DMS 273 treated with DMSO at 0.1 percent for 48 hours (cell line): ENCODE data around the gene PRDM16.

Experiments
- DNase-seq: peaks from one replicate; lab custom pipeline; 2025; lab: John Stamatoyannopoulos, UW

The PRDM16 gene

GRCh38 chr1:3475839-3476573, 407.0 kb downstream of the PRDM16 start:
- DNase-seq = no peak

DNA sequence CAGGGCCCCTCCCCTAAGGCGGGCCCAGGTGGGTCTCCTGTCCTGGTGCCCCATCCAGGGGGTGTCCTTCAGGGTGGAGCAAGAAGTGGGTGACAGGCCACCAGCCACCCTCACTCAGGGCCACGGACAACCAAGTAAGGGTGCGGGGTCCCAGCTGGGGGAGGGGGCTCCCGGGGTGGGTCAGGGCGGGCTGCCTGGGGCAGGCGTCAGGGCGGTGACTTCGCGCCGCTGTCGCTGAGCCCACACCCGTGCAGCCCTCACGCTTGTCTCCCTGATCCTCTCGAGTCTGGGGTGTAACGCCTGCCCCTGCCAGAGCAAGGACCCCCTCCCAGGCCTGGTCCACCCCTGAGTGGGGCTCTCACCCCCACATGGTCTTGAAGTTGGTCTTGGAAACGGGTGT, 407.7 kb downstream of the PRDM16 start:
- DNase-seq = no peak

GRCh38 chr1:3477241-3477995, 408.4 kb downstream of the PRDM16 start:
- DNase-seq = no peak

DNA sequence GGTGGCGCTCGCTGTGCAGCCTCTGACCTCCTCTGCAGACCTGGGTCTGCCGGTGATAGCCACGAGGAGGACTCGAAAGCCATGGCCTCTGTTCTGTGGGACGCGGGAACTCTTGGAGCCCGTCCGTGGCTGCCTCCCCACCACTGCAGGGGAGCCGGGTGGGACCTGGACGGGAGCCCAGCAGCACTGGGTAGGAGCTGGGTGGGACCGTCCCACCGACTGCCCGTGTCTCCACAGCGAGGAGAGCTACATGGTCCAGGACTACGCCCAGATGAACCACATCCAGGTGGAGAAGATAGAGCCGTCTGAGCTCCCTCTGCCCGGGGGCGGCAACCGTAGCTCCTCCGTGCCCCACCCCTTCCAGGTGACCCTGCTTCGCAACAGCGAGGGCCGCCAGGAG, 409.2 kb downstream of the PRDM16 start:
- DNase-seq = no peak

- DNase-seq = no peak
Observed at GRCh38 chr1:3479511-3480368, 410.7 kb downstream of the PRDM16 start.

DNA sequence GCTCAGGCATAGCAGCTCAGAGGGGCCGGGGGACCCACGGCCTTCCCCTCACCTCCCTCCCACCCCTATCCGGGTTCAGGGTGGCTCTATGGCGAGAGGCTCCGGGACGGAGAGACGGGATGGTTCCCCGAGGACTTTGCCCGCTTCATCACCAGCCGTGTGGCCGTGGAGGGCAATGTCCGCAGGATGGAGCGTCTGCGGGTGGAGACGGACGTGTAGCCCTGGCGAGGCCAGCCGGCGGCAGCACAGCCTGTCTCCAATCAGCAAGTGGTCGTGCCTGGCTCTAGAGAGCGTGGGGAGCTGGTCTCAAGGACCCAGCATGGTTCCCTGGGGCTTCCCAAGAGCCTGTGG, 411.3 kb downstream of the PRDM16 start:
- DNase-seq = no peak

- DNase-seq = no peak
Observed at GRCh38 chr1:3481046-3481445, 412.0 kb downstream of the PRDM16 start.

GRCh38 chr1:3481836-3482375, 412.9 kb downstream of the PRDM16 start:
- DNase-seq = no peak

DNA sequence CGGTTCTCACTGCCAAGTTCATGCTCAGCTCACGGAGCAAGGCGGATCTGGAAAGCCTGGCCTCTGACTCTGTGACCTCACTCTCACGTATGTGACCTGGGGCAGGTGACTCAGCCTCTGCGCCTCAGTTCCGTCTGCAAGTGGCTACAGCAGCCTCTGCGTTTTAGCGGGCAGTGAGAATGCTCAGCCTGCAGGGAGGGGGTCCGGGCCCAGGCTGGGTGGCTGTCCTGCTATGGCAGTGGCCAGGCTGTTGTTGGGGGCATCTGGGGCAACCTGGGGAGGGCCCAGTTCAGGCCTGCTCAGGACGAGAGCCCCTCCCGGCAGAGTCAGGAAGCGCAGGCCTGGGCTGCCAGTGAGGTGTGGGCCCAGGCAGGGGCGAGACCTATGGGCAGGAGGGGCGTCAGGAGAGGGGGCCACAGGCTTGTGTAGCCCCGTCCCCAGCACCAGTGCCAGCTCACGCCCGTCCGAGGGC, 413.4 kb downstream of the PRDM16 start:
- no peak for DNase-seq

DNA sequence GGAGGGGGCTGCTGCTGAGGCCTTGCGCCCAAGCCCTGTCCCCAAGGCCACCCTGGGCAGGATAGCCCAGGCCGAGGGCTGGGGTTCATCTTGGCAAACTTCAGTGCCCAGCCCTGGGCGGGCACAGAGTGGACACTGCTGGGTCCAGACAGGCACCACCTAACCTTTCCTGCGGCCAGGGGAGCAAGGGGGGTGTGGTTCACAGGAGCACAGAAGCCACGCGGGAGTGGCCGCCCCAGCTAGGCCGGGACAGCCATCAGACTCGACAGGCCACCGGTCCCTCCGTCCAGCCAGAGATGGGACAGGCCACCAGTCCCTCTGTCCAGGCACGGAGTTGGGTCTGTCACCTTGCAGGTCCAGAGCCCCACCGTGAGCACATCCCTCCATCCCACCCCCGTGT, 414.4 kb downstream of the PRDM16 start:
- DNase-seq = no peak

DNA sequence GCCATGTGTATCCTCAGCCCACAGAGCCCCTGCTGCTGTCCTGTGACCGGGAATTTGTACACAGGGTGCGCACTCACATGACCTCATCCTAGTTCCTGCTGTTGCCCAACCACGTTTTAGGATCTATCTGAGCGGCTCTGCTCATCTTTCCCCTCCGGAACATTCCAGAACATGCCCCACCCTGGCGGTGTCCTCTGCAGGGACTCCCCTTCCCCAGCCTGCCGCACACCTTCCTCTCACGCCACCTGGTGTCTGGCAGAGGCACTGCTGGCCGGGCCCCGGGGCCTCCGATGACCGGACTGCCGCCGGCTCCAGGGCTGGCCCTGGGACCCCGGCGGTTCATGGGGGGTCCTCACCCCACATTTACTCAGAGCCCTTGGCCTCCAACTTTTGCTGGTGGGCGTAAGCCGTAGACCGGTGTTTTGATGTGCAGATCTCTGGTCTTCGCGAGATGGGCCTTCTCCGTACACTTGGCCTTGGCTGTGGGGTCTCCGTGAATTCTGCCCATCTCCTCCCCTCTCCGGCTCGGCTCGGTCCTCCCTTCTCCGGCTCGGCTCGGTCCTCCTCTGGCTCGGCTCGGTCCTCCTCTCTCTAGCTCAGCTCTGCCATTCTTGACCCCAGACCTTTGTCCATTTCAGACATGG, 414.9 kb downstream of the PRDM16 start:
- no peak for DNase-seq

- DNase-seq = no peak
Observed at GRCh38 chr1:3485016-3485415, 416.0 kb downstream of the PRDM16 start.
